HFF-Myc (cell line): ENCODE data around the gene PIGQ.

ENCODE experiments used
- DNase-seq: peaks from one replicate; pipeline ENCODE4 v3.0.0-alpha.2; 2011; ENCODE audit warnings: low read depth; ENCODE audit errors: extremely low read depth
- H3K4me3 ChIP-seq: replicated peaks from 2 replicates; pipeline ENCODE4 v1.5.1; 2011; ENCODE audit warnings: low read depth, mild to moderate bottlenecking, control low read depth, low read length
- TF ChIP-seq, protein P1 (sequence below): IDR thresholded peaks from 2 replicates; pipeline ENCODE4 v1.5.1; 2012; ENCODE audit warnings: mild to moderate bottlenecking, low read depth, low read length, control low read depth; ENCODE audit errors: missing control alignments

The PIGQ gene

GRCh38 chr16:552171-552570 is 17.6 kb upstream of the PIGQ start:
- DNase-seq, result no peak
- no peak overlapping the region for H3K4me3 ChIP-seq
- TF ChIP-seq, protein P1, sequence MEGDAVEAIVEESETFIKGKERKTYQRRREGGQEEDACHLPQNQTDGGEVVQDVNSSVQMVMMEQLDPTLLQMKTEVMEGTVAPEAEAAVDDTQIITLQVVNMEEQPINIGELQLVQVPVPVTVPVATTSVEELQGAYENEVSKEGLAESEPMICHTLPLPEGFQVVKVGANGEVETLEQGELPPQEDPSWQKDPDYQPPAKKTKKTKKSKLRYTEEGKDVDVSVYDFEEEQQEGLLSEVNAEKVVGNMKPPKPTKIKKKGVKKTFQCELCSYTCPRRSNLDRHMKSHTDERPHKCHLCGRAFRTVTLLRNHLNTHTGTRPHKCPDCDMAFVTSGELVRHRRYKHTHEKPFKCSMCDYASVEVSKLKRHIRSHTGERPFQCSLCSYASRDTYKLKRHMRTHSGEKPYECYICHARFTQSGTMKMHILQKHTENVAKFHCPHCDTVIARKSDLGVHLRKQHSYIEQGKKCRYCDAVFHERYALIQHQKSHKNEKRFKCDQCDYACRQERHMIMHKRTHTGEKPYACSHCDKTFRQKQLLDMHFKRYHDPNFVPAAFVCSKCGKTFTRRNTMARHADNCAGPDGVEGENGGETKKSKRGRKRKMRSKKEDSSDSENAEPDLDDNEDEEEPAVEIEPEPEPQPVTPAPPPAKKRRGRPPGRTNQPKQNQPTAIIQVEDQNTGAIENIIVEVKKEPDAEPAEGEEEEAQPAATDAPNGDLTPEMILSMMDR, result no peak

GRCh38 chr16:553601-554296 is 16.0 kb upstream of the PIGQ start:
- H3K4me3 ChIP-seq, result no peak overlapping the region
- DNase-seq, result no peak
- TF ChIP-seq, protein P1, result no peak

DNA sequence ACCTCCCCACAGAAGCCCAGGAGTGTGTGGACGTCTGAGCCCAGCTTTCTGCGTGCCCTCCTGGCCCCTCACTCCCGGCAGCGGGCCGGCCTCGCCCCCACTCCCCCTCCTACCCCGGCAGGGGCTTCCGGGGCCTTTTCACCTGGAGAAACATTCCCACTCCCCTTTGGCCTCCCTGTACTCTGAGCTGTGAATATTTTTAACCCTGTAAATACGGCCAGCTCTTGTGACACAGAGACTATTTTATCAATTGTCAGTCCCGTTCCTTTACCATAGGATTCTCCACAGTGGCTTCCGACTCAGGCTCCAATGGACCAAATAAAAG is 15.5 kb upstream of the PIGQ start:
- no peak for DNase-seq
- TF ChIP-seq, protein P1, result no peak
- no peak overlapping the region for H3K4me3 ChIP-seq

- no peak overlapping the region for H3K4me3 ChIP-seq
- no peak for DNase-seq
- TF ChIP-seq, protein P1, result no peak
These were observed 15.0 kb upstream of the PIGQ start for GRCh38 chr16:554640-555365.

DNA sequence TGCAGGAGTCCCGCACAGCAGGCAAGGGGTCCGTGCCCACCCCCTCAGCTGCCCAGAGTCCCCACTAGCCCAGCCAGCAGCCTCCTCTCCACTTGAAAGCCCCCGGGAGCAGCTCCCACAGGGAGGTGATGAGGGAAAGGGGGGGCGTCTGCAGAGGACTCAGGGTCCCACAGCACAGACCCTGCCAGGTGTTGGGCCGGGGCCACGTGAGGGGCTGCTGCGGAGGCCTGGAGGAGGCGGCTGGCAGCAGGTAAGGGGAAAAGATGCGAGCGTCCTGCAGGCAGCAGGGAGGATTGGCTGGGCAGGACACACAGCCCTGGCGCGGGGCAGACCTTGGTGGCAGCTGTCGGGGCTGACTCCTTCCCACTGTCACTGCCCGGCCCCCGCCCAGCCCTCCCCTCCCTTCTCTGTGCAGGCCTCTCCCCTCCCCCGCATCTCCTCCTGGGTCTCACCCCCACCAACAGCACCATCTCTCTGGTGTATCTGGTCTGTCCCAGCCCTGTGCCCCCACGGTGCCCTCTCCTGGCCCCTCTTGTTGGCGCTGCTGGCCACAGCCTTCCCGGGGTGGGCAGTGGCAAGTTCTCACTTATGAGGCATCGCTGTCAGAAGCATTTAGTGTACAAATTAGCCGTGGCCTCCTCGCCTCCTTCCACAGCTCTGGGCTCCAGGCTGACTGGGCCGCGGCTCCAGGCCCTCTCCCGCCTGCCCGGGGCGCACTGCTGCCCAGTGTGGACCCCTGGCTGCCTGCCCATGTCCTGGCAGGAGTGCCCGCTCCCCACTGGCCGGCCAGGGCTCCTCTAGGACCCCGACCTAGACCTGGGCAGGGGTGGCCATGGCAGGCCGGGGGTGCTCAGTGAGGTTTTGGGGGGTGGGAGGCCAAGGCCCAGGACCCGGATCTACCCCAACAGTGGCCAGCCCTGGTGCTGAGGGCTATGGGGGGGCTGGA is 14.0 kb upstream of the PIGQ start:
- no peak overlapping the region for H3K4me3 ChIP-seq
- DNase-seq, result no peak
- TF ChIP-seq, protein P1, result no peak

GRCh38 chr16:556474-557173 is 13.1 kb upstream of the PIGQ start:
- TF ChIP-seq, protein P1, result no peak
- DNase-seq, result no peak
- no peak overlapping the region for H3K4me3 ChIP-seq
